ENCODE results near the gene USP40. TPM values are rescaled to one million over a fixed set of nuclear protein-coding genes. Genes with fewer than 3 reads are reported as not detected.
A peak's percentile ranks its signal among the peaks of the same experiment; 100 is the strongest.

USP40 gene
- total RNA-seq, 2 donors from 2014 or later: 14.5 to 17.1 TPM

GRCh38 chr2:233439191-233439590, 127.4 kb downstream of the USP40 start:
- ATAC-seq: peak; percentile 18 to 65
- peak; percentile 74 for DNase-seq
- intact Hi-C loops (cut with DNase I): no loop called here

GRCh38 chr2:233438573-233439147, 127.9 kb downstream of the USP40 start:
- no peak for DNase-seq
- ATAC-seq: no peak
- intact Hi-C loops (cut with DNase I): no loop called here

- DNase-seq: no peak
- intact Hi-C loops (cut with DNase I): no loop called here
Measured at GRCh38 chr2:233437439-233437955, 129.1 kb downstream of the USP40 start.

GRCh38 chr2:233436691-233437438, 129.7 kb downstream of the USP40 start:
- intact Hi-C loops (cut with DNase I): no loop called here
- peak; percentile 51 to 84 for ATAC-seq
- no peak for DNase-seq

More at GRCh38 chr2:233437439-233437955, 129.1 kb downstream of the USP40 start:
- ATAC-seq: peak; percentile 7 to 9

GRCh38 chr2:233436191-233436581, 130.4 kb downstream of the USP40 start:
- intact Hi-C loops (cut with DNase I): no loop called here

GRCh38 chr2:233435436-233436190, 131.0 kb downstream of the USP40 start:
- intact Hi-C loops (cut with DNase I): no loop called here

More at GRCh38 chr2:233436191-233436581, 130.4 kb downstream of the USP40 start:
- DNase-seq (no peak), ATAC-seq (no peak)

GRCh38 chr2:233434666-233435330, 131.8 kb downstream of the USP40 start:
- no peak for ATAC-seq
- DNase-seq: no peak
- intact Hi-C loops (cut with DNase I): no loop called here

More at GRCh38 chr2:233435436-233436190, 131.0 kb downstream of the USP40 start:
- no peak for DNase-seq
- no peak for ATAC-seq

- ATAC-seq (no peak), DNase-seq (no peak)
- intact Hi-C loops (cut with DNase I): no loop called here
Measured at GRCh38 chr2:233433794-233434193, 132.8 kb downstream of the USP40 start.

GRCh38 chr2:233433029-233433428, 133.6 kb downstream of the USP40 start:
- DNase-seq (no peak), ATAC-seq (no peak)
- intact Hi-C loops (cut with DNase I): no loop called here

GRCh38 chr2:233430651-233431050, 135.9 kb downstream of the USP40 start:
- ATAC-seq (no peak), DNase-seq (no peak)
- intact Hi-C loops (cut with DNase I): no loop called here

- intact Hi-C loops (cut with DNase I): no loop called here
- DNase-seq: no peak
- no peak for ATAC-seq
Measured at GRCh38 chr2:233430081-233430480, 136.5 kb downstream of the USP40 start.

GRCh38 chr2:233429175-233429897, 137.2 kb downstream of the USP40 start:
- ATAC-seq (peak; percentile 56 to 90), DNase-seq (no peak)

GRCh38 chr2:233428438-233428837, 138.1 kb downstream of the USP40 start:
- intact Hi-C loops (cut with DNase I): no loop called here
- DNase-seq: no peak
- ATAC-seq: no peak

More at GRCh38 chr2:233429175-233429897, 137.2 kb downstream of the USP40 start:
- intact Hi-C loops (cut with DNase I): no loop called here

GRCh38 chr2:233428008-233428407, 138.6 kb downstream of the USP40 start:
- no peak for ATAC-seq
- DNase-seq: no peak
- intact Hi-C loops (cut with DNase I): no loop called here

- intact Hi-C loops (cut with DNase I): no loop called here
- DNase-seq (no peak), ATAC-seq (no peak)
Measured at GRCh38 chr2:233426619-233427342, 139.8 kb downstream of the USP40 start.

Measured in left cardiac atrium (tissue), 4 donors.